HG02571 (cell line): ENCODE data around the gene MAOA.
"Not testable (repeated sequence)": the region's sequence is repeated elsewhere in the genome, so short reads cannot be mapped to it uniquely, and the experiment has no call there.

ENCODE experiments used
- ATAC-seq: cut with Tn5 transposase; IDR thresholded peaks from one replicate; pipeline ENCODE4 v1.9.1; 2021; ENCODE audit warnings: mild to moderate bottlenecking, moderate library complexity; ENCODE audit not compliant: unreplicated experiment

Gene MAOA

GRCh38 chrX:43716144-43716543, 60.0 kb downstream of the MAOA start:
- no peak for ATAC-seq

DNA sequence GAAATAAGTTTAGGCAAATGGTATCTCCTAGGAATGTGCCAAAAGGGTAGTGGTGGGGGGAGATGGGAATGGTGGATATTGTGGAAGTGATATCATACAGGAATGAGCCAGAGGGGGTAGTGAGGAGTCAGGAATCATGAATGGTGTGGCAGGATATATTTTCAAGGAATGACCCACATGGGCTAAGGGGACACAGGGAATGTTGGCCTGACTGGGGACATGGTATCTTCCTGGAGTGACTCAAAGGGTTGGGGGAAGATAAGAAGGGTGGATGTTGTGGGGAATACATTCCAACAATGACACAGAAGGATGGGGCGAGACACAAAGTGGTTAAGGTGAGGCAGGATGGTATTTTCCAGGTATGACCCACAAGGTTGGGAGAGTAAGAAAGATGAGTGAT, 60.6 kb downstream of the MAOA start:
- ATAC-seq = no peak

DNA sequence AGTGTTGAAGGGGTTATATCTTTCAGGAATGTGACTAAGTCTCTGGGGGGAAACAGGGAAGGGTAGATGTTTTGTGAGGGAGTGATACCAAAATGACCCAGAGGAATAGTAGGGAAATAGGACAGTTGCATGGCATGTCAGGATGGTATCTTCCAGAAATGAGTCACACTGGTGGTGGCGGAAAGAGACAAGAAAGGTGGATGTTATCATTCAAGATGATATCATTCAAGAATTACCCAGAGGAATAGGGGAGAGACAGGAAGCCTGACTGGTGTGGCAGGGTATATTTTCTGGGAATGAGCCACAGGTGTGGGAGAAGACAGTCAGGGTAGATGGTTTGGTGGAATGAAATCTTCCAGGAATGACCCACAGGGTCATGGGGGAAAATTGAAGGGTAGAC, 61.1 kb downstream of the MAOA start:
- no peak for ATAC-seq

DNA sequence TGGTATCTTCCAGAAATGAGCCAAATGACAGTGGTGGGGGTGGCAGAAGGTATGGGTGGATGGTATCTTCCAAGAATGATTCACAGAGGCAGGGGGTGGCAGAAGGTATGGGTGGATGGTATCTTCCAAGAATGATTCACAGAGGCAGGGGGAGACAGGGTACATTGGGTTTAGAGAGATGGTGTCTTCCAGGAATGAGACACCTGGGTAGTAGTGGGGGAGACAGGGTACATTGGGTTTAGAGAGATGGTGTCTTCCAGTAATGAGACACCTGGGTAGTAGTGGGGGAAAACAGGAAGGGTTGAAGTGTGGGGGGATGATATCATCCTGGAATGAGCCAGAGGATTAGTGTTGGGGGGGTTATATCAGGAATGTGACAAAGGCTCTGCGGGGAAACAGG, 62.0 kb downstream of the MAOA start:
- ATAC-seq = no peak

GRCh38 chrX:43718546-43718945, 62.4 kb downstream of the MAOA start:
- no peak for ATAC-seq

DNA sequence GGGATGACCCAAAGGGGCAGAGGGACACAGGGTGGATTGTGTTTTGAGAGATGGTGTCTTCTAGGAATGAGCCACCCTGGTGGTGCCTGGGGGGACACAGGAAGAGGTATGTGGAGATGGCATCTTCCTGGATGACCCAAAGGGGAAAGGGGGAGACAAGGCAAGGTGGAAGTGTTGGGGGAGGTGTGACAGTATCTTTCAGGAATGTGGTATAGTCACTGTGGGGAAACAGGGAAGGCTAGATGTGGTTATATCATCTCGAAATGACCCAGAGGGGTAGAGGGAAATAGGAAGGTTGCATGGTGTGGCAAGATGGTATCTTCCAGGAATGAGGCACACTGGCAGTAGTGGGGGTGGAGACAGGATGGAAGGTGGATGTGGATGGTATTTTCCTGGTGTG, 62.9 kb downstream of the MAOA start:
- ATAC-seq = no peak

DNA sequence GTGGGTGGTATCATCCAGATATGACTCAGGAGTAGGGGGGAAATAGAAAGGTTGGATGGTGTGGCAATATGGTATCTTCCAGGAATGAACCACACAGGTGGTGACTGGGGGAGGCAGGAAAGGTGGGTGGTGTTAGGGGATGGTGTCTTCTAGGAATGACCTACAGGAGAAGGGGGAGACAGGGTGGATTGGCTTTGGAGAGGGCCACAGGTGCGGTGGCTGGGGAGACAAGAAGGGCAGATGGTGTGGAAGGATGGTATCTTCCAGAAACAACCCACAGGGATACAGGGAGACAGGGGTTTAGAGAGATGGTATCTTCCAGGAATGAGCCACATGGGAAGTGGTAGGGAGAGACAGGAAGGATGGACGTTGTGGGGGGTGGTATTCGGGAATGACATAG, 64.0 kb downstream of the MAOA start:
- ATAC-seq = no peak

DNA sequence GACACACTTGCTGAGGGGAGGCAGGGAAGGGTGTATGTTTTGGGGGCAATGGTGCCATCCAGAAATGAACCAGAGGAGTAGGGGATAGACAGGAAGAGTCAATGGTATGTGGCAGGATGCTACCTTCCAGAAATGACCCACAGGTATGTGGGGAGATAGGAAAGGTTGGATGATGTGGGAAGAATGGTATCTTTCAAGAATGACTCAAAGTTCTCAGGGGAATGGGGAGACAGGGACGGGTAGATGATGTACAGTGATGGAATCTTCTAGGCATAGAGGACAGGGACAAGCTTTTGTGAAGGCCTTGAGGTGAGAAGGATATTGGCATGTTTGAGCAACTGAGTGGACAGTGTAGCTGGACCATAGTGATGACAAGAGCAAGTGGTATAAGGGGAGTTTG, 64.9 kb downstream of the MAOA start:
- no peak for ATAC-seq

DNA sequence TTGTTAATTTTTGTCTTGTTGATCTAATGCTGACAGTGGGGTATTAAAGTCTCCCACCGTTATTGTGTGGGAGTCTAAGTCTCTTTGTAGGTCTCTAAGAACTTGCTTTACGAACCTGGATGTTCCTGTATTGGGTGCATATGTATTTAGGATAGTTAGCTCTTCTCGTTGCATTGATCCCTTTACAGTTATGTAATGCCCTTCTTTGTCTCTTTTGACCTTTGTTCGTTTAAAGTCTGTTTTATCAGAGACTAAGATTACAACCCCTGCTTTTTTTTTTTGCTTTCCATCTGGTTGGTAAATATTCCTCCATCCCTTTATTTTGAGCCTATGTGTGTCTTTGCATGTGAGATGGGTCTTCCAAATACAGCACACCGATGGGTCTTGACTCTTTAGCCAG, 69.1 kb downstream of the MAOA start:
- ATAC-seq = not testable (repeated sequence)

DNA sequence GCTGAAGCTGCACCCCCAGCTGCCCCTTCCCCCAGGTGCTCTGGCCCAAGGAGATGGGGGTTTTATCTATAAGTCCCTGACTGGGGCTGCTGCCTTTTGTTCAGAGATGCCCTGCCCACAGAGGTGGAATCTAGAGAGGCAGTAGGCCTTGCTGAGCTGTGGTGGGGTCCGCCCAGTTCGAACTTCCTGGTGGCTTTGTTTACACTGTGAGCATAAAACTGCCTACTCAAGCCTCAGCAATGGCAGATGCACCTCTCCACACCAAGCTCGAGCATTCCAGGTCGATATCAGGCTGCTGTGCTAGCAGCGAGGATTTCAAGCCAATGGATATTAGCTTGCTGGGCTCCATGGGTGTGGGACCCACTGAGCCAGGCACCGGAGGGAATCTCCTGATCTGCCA, 71.2 kb downstream of the MAOA start:
- not testable (repeated sequence) for ATAC-seq

DNA sequence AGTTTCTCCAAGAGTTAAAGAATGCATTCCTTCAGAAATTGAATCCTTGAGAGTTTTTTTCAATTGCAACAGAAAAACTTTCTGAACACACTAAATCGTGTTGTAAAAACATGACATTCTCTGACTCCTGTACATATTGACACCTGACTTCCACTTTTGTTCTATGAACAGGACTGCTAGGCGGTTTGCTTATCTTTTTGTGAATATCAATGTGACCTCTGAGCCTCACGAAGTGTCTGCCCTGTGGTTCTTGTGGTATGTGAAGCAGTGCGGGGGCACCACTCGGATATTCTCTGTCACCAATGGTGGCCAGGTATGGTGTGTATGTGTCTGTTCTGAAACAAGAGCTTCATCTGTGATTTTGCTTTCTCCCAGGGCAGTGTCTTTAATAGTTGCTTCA, 71.9 kb downstream of the MAOA start:
- no peak for ATAC-seq

DNA sequence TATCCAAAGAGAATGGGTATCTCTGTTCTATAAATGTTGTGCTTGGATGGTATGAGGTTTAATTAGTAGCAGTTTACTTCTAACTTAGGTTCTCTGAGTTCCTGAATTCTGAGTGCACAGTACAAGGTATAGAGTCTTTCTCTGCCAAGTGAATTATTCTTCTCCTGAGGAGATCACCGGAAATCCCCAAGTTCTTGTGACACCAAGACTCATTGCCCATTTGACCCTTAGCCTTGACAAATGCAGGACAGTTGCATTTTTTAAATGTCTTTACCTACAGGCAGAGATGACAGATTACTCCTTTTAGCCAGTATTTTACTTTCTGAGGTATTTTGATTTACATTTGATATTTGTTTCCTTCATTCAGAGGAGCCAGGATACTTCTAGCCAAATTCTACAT, 72.9 kb downstream of the MAOA start:
- no peak for ATAC-seq

GRCh38 chrX:43731086-43731485, 75.0 kb downstream of the MAOA start:
- ATAC-seq = no peak

DNA sequence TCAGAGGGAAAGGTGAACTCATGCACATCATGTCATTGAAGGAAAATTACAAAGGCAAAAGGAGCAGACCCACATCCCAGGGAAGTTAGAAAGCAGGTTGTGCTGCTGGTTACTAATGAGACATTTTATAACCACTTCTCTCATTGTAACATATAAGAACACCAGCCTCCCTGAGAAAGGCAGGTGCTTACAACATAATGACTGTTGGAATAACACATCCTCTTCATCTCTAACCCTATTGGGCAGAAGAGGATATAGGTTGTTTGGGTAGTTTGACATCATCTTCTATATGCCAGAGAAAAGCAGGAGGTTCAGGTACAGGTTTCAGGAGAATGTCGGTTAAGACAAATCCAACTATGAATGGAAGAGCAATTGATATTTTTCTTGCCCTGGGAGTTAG, 77.6 kb downstream of the MAOA start:
- ATAC-seq = no peak

GRCh38 chrX:43734444-43734843, 78.3 kb downstream of the MAOA start:
- no peak for ATAC-seq

GRCh38 chrX:43735534-43735933, 79.4 kb downstream of the MAOA start:
- ATAC-seq = no peak

- no peak for ATAC-seq
Measured at GRCh38 chrX:43735957-43736356, 79.9 kb downstream of the MAOA start.

GRCh38 chrX:43741843-43742573, 85.9 kb downstream of the MAOA start:
- no peak for ATAC-seq

GRCh38 chrX:43743100-43743822, 87.2 kb downstream of the MAOA start:
- no peak for ATAC-seq

GRCh38 chrX:43744284-43744683, 88.2 kb downstream of the MAOA start:
- ATAC-seq = no peak

DNA sequence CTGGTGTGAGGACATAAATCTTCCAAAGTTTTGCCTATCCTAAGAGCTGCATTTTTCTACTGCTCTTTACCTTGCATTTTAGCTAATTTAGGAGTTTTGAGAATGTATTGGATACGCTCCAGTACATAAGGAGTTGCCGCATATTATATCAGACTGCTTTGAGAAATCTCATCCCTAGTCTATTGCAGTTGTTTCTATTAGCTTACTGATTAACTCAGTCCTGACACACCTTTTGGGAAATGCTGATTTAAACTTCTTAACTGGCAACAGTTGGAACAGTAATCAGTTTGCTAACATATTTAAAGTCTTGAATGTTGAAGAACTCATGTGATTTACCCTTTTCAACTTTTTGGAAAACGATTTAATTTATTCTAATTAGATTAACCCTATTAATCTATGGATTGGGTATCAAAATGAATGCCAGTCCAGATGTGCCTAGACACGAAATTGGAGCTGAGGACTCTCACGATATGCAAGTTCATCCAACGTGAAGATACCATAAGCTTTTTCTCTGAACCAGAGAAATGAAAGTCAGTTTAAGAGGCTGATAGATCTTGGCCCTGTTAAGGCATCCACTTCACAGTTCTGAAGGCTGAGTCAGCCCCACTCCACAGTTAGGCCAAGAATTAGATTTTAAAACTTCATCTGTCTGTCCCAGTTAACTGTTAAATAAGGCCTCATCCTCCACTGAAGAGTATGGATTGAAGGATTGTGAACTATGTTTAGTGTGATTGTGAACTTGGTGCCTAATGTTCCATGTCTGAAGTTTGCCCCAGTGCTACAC, 90.0 kb downstream of the MAOA start:
- no peak for ATAC-seq

GRCh38 chrX:43747476-43747875, 91.4 kb downstream of the MAOA start:
- no peak for ATAC-seq
